Measurements from ENCODE around the gene COG3.

GRCh38 chr13:45516757-45517156 is 52.0 kb downstream of the COG3 start:
- TF ChIP-seq, protein P1, sequence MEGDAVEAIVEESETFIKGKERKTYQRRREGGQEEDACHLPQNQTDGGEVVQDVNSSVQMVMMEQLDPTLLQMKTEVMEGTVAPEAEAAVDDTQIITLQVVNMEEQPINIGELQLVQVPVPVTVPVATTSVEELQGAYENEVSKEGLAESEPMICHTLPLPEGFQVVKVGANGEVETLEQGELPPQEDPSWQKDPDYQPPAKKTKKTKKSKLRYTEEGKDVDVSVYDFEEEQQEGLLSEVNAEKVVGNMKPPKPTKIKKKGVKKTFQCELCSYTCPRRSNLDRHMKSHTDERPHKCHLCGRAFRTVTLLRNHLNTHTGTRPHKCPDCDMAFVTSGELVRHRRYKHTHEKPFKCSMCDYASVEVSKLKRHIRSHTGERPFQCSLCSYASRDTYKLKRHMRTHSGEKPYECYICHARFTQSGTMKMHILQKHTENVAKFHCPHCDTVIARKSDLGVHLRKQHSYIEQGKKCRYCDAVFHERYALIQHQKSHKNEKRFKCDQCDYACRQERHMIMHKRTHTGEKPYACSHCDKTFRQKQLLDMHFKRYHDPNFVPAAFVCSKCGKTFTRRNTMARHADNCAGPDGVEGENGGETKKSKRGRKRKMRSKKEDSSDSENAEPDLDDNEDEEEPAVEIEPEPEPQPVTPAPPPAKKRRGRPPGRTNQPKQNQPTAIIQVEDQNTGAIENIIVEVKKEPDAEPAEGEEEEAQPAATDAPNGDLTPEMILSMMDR (conservative IDR thresholded peaks at IDR 0.05; ENCODE audit: low read depth, low read length), result no peak
- no peak for TF ChIP-seq EZH2 (IDR thresholded peaks at IDR 0.05; ENCODE audit: borderline replicate concordance, low read depth, low read length, poor library complexity, severe bottlenecking)
